HG02642 (cell line): ENCODE data around the gene CPNE7.

ENCODE experiments used
- ATAC-seq: cut with Tn5 transposase; IDR thresholded peaks from one replicate; pipeline ENCODE4 v1.9.1; 2021; ENCODE audit warnings: mild to moderate bottlenecking; ENCODE audit not compliant: unreplicated experiment, poor library complexity

CPNE7 gene

DNA sequence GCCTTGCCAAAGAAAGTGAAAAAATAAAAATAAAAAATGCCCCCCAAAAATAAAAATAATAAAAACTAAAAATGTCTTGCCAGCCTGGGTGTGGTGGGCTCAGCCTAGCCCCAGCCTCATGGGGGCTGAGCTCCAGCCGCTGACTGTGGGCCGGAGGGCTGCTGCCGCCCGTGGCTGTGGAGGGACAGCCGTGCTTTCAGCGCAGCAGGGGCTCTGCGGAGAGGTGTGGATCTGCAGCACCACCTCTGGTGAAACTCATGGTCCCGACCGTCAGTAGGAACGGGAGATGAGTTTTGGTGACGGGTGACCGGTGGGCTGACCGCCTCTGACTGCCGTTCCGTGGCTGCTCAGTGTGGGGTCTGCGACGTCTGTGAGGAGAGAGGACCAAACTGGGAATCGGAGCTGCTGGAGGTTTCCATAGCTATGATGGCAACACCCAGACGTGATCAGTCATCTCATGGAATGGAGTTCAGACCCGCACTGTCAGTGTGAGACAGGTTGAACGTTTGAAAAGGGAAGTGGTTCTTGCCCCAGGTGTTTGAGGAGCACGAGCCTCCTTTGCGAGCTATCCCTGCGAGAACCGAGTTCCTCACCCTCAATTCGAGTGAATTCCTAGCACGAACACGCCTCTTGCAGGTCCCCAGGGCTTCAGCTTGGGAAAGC lies 27.1 kb upstream of the CPNE7 start:
- no peak for ATAC-seq

DNA sequence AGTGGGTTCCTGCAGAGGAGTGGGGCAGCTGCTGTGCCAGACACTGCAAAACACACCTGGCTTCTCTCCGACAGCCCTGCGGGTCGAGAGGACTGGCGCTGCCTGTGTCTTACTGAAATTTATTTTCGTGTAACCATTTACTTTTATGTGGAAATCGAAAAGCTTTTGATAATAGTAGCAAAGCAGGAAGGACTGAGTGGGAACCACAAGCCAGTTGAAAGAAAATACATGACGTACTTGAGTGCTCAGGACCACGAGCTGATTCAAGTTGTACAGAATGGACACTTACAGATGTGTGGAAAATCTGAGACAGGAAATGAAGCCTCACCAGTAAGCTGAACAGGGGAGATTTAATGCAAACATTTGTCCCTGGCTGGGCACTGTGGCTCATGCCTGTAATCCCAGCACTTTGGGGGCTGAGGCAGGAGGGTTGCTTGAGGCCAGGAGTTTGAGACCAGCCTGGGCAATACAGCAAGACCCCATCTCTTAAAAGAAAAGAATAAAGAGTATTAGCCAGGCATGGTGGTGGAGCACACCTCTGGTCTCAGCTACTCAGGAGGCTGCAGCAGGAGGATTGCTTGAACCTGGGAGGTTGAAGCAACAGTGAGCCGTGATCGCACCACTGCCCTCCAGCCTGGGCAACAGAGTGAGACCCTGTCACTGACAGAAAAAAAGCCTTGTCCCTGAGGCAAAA lies 26.4 kb upstream of the CPNE7 start:
- ATAC-seq, result no peak

DNA sequence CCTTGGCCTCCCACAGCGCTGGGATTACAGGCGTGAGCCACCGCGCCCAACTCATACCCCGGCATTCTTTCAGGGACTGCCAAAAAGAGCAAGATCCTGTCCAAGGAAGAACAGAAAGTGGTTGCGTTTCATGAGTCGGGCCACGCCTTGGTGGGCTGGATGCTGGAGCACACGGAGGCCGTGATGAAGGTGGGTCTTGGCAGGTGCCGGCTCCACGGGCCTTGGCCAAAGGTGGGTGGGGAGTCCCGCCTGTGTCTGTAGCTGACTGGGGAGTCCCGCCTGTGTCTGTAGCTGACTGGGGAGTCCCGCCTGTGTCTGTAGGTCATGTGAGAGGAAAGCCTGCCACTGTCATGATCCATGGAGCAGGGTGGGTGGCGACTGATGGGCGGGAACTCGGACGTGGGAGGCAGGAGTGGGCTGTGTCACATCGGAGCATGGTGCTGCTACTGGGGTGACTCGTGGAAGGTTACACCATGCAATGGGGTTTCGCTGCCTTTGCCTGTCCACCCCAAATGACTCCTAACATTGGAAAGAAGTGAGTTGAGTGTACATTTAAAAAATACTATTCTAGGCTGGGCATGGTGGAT lies 25.0 kb upstream of the CPNE7 start:
- no peak for ATAC-seq

DNA sequence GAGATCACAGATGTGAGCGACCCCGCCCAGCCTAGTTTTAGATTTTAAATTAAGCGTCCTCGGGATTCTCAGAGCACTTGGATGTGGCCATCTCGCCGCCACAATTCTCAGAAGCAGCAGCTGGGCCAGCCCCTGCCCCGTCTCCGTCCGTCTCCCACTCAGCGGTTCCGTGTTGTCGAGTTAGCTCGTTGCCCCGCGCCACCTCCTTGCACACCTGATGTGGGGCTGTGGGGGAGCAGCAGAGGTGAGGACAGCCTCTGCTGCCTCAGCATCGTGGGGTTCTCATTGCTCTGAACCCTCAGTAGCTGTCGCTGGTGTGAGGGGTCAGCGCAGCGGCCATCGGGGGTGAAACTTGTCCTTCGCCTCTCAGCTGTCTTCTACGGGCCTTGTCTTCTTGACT lies 23.2 kb upstream of the CPNE7 start:
- ATAC-seq, result no peak

DNA sequence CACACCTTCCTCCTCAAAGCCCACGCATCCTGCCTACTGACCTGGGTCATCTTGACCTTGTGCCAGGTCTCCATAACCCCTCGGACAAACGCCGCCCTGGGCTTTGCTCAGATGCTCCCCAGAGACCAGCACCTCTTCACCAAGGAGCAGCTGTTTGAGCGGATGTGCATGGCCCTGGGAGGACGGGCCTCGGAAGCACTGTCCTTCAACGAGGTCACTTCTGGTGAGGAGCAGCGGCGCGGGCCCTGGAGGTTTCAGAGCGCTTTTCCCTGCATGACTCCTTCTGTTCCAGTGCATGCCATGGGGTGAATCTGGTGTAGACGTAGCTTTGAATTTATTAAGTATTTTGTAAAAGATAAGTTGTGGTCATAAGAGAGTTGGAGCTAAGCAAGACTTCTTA lies 22.6 kb upstream of the CPNE7 start:
- no peak for ATAC-seq

DNA sequence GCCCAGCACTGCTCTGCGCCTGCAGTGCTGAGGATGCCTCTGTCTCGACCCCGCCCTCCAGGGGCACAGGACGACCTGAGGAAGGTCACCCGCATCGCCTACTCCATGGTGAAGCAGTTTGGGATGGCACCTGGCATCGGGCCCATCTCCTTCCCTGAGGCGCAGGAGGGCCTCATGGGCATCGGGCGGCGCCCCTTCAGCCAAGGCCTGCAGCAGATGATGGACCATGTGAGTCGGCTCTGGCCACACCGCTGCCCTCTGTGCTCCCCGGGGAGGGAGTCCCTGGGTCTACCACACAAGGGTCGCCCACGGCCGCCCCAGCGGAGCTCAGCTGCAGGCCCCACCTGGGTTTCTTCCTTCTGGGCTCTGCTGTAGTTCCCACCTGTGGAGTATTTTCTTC lies 21.8 kb upstream of the CPNE7 start:
- ATAC-seq, result no peak

DNA sequence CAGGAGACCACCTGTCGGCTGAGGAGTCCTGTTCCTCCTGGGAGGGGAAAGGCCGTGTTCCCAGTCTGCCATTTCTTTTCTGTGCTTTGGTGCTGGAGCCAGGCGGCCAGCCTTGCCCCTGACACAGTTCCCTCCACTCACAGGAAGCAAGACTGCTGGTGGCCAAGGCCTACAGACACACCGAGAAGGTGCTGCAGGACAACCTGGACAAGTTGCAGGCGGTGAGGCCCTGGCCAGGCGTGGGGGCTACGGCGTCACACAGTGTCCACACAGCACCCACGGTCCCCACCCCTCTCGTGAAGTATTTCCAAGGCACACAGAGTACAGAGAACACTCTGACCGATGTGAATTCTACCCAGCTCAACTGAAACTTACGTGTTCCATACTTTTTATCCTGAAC lies 21.2 kb upstream of the CPNE7 start:
- no peak for ATAC-seq

DNA sequence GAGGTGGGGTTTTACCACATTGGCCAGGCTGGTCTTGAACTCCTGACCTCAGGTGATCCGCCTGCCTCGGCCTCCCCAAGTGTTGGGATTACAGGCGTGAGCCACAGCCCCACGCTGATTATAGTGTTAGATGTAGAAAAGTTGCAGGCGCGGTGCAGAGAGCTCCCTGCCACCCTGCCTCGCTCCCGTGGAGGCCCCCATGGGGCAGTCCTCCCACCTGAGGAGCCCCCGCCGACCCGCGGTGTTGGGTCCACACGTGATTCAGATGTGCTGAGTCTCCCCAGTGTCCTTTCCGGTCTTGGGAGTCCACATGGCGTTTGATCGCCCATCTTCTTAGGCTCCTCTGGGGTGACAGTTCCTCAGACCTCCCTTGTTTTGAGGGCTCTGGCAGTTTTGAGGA lies 20.3 kb upstream of the CPNE7 start:
- no peak for ATAC-seq

DNA sequence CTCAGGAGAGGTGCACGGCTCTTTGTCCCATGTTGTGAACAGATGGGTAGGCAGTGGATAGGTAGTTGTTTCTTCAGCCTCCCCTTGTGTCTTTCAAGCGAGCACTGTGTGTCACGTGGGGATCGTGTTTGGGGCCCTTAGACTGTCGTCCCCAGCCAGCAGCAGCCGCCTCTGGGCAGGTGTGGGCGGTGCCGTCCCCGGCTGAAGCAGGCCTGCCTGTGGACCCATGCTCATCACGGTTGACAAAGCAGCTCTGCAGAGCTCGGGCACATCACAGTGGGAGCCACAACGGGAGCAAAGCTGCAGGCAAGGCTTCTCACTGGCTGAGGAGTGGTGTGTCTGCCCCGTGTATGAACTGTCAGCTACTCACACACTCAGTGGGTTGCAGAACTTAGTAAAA lies 19.8 kb upstream of the CPNE7 start:
- no peak for ATAC-seq

DNA sequence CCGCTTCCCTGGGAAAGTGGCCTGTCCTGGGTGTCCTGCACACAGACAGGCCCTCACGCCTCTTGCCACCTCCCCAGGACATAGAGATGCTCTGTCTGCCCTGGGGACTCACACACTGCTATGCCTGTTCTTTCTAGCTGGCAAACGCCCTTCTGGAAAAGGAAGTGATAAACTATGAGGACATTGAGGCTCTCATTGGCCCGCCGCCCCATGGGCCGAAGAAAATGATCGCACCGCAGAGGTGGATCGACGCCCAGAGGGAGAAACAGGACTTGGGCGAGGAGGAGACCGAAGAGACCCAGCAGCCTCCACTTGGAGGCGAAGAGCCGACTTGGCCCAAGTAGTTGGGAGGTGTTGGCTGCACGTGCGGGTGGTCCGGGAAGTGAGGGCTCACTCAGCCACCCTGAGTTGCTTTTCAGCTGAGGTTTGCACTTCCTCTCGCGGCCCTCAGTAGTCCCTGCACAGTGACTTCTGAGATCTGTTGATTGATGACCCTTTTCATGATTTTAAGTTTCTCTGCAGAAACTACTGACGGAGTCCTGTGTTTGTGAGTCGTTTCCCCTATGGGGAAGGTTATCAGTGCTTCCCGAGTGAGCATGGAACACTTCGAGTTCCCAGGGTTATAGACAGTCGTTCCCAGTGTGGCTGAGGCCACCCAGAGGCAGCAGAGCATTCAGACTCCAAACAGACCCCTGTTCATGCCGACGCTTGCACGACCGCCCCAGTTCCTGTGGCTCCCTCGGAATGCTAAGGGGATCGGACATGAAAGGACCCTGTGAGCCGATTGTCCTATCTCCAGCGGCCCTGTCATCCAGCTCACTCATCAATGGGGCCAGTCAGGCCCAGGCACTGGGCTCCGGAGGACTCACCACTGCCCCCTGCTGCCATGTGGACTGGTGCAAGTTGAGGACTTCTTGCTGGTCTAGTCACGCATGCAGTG lies 18.5 kb upstream of the CPNE7 start:
- no peak for ATAC-seq

DNA sequence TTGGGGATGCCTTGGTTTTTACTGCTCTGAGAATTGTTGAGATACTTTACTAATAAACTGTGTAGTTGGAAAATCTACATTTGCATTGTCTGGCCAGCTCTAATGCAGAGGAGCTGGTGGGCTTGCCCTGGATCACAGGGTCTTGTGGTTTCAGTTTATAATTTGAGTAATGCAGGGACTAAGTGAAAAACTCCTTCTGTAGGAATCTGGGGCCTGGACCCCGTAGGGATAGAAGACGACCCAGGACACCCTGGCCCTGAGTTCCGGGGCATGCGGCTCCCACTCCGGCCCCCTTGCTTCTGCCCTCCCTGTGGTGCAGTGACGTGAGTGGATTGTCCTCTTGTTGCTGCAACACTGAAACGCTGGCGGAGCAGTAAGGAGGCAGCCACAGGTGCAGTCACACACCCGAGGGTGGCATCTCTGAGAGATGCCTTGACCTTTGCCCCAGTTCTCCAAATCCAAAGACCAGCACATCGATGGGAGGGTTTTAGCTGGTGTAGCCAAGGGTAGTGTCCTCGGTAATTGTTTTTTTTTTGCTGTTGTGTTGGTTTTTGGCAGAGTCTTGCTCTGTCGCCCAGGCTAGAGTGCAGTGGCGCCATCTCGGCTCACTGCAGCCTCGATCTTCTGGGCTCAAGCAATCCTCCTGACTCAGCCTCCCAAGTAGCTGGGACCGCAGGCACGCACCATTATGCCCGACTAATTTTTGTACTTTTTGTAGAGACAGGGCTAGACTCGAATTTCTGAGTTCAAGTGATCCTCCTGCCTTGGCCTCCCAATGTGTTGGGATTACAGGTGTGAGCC lies 17.7 kb upstream of the CPNE7 start:
- no peak for ATAC-seq

DNA sequence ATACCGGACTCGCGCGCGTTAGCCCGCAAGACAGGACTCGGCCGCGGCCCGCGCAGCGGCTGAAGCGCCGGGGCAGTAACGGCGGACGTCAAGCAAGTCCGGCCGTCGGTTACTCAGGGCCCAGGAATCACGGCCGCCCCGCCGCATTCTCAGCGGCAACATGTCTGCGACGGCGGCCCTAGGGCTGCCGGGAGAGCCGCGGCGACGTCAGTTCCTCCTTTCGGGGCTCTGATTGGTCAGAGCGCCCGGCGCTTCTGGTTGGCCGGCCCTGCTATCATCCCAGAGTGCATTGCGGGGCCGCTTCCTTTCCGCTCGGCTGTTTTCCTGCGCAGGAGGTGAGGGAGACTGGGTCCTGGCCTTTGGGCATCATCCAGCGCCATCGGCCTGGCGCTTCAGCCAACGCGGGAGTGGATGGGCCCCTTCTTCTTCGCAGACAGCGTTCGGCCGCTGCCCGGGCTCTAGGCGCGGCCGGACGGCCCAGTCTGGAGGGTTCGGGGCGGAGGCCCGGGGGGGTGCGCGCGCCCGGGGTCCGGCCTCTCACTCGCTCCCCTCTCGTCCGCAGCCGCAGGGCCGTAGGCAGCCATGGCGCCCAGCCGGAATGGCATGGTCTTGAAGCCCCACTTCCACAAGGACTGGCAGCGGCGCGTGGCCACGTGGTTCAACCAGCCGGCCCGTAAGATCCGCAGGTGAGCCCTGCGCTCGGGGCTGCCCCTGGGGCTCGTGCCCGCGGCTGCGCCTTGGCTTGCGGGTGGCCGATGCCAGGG lies 15.0 kb upstream of the CPNE7 start, which contains the start of gene RPL13:
TSS of gene RPL13 (plus strand) at position 305 of the 764 bp plus-strand sequence. CDS start at position 583, 278 bp downstream.
- peak; percentile 89 for ATAC-seq

DNA sequence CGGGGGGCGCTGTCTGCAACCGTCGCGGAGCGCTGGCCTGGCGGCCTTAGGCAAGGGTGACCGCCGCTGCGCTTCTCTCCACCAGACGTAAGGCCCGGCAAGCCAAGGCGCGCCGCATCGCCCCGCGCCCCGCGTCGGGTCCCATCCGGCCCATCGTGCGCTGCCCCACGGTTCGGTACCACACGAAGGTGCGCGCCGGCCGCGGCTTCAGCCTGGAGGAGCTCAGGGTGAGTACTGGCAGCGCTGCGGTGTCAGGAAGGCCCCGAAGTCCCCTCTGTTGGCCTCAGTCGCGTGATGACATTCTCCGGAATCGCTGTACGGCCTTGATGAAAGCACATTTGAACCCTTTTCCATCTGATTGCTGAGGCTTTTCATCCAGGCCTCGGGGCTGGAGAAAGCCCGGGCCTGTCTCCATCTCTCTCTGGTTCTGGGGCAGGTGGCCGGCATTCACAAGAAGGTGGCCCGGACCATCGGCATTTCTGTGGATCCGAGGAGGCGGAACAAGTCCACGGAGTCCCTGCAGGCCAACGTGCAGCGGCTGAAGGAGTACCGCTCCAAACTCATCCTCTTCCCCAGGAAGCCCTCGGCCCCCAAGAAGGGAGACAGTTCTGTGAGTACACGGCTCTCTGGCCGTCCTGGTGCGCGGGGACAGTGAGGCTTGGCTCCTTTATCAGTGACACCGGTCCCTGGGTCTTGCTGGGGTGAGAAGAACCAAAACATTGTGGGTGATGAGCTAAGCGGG lies 14.2 kb upstream of the CPNE7 start:
- no peak for ATAC-seq

DNA sequence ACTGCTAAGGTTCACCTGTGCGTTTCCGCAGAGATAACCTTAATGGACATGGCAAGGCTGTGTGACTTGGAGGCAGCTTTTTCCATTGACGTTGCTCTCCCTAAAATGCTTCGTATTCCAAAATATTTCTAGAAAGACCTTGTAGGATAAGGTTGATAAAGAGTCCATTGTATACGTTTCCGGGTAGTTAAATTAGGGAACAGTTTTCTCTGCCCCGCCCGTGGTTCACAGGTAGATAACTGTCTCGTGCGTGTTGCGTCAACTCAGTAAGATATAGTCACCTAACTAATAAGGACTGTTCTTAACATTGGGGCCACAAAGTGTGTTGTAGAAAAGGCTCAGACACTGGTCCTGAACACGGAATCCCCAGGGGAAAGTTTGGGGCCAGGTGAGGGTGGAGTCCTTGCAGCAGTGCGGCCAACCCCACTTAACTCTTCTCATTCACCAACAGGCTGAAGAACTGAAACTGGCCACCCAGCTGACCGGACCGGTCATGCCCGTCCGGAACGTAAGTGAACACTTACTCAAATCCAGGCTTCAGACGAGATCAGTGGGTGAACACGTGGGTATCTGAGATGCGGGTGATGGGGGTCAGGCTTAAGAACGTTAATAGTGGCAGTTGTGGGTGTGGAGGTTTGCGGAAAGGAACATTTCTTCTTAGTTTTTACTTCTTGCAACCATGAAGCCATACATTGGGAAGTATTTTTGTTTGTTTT lies 13.5 kb upstream of the CPNE7 start:
- ATAC-seq, result no peak

DNA sequence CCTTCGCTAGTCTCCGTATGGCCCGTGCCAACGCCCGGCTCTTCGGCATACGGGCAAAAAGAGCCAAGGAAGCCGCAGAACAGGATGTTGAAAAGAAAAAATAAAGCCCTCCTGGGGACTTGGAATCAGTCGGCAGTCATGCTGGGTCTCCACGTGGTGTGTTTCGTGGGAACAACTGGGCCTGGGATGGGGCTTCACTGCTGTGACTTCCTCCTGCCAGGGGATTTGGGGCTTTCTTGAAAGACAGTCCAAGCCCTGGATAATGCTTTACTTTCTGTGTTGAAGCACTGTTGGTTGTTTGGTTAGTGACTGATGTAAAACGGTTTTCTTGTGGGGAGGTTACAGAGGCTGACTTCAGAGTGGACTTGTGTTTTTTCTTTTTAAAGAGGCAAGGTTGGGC lies 12.6 kb upstream of the CPNE7 start:
- no peak for ATAC-seq

DNA sequence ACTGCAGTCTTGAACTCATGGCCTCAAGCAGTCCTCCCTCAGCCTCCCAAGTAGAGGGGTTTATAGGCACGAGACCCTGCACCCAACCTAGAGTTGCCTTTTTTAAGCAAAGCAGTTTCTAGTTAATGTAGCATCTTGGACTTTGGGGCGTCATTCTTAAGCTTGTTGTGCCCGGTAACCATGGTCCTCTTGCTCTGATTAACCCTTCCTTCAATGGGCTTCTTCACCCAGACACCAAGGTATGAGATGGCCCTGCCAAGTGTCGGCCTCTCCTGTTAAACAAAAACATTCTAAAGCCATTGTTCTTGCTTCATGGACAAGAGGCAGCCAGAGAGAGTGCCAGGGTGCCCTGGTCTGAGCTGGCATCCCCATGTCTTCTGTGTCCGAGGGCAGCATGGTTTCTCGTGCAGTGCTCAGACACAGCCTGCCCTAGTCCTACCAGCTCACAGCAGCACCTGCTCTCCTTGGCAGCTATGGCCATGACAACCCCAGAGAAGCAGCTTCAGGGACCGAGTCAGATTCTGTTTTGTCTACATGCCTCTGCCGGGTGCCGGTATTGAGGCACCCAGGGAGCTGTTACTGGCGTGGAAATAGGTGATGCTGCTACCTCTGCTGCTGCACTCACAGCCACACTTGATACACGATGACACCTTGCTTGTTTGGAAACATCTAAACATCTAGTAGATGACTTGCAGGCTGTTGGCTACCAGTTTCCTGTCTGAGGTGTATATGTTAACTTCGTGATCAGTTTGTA lies 11.7 kb upstream of the CPNE7 start:
- no peak for ATAC-seq
